Medulla oblongata (tissue), 1 donor: ENCODE measurements around the gene COPS9.

ENCODE experiments used
- DNase-seq: peaks from one replicate; pipeline ENCODE4 v3.0.0-alpha.2; 2015; ENCODE audit errors: extremely low spot score

Gene COPS9

GRCh38 chr2:240109386-240109785, 26.7 kb downstream of the COPS9 start:
- DNase-seq = no peak

- DNase-seq = no peak
Measured at GRCh38 chr2:240107477-240107796, 28.7 kb downstream of the COPS9 start.

DNA sequence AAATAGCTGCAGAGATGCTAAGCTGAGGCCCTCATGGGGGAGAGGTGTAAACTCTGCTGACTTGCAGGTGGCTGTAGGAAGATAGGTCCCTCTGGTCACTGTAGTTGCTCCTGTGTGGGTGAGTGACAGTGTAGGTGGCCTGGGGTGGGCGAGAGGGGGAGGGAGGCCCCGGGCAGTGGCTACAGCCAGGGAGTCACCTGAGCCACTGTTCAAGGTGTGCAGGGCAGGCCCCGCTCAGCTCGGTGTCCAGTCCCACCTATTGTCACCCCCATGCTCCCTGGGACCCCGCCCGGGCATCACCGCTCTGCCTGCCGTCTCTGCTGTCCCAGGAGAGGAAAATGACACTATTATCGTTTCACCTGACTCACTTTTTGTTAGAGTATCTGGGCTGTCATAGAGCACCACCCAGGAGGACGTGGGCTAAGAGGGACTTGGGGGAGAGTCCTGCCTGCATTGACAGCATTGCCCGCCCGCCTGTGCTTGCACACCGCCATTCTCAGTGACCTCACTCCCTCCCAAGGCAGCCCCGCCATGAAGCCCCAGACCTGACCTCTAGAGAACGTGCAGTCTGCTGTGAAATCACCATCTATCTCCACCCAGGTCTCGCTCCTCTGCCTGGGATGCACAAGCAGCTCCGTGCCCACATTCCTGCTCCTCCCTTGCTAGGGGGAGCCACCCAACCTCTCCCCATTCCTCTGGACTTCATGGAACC, 29.2 kb downstream of the COPS9 start:
- no peak for DNase-seq

GRCh38 chr2:240105982-240106381, 30.1 kb downstream of the COPS9 start:
- DNase-seq = no peak

DNA sequence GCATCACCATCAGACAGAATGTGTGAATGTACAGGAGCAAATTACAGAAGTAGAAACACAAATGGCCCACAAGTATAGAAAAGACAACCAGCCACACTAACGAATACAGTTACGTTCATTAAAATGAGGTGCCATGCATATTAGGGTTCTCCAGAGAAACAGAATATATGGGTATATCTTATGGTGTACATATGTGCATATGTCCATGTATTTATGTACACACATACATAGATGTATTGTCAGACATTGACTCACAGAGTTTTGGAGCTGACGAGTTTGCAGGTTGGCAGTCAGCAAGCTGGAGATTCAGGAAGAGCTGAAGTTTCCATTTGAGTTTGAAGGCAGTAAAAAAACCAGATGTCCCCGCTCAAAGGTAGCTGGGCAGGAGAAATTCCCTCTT, 33.0 kb downstream of the COPS9 start:
- no peak for DNase-seq

DNA sequence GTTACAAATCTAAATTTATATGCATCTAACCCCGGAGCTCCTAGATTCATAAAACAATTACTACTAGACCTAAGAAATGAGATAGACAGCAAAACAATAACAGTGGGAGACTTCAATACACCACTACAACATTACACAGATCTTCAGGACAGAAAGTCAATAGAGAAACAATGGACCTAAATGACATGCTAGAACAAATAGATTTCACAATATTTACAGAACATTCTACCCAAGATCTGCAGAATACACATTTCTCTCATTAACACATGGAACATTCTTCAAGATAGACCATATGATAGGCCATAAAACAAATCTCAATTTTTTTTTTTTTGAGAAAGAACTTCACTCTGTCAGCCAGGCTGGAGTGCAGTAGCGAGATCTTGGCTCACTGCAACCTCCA, 37.8 kb downstream of the COPS9 start:
- no peak for DNase-seq

GRCh38 chr2:240095556-240096523, 40.3 kb downstream of the COPS9 start:
- DNase-seq = no peak

- no peak for DNase-seq
Measured at GRCh38 chr2:240089306-240089705, 46.8 kb downstream of the COPS9 start.

- no peak for DNase-seq
Measured at GRCh38 chr2:240086563-240086962, 49.5 kb downstream of the COPS9 start.
